Measurements from ENCODE around the gene ESF1. TPM values are rescaled to one million over a fixed set of nuclear protein-coding genes. Genes with fewer than 3 reads are reported as not detected.

Gene ESF1
- total and polyA plus RNA-seq, 9 of the 15 experiments (the other 6 are each of a cell fraction or from before 2014, with no cell fraction given): 7.0 to 30.4 (median 18.6) TPM

- H3K27ac ChIP-seq (ENCODE audit: extremely low read depth, low read depth, low read length): no peak overlapping the region
- no peaks in the 10 kb centered on the region for H3K36me3 ChIP-seq (ENCODE audit: control insufficient read depth, insufficient read depth, low read length)
- in situ Hi-C loops (cut with MboI) (no loop called here), intact Hi-C loops (cut with micrococcal nuclease) (no loop called here)
- ChIA-PET CTCF (ENCODE audit: low intra/inter-chr PET ratio) (no interaction called here), POLR2A (no interaction called here)
- H3K4me1 ChIP-seq (replicated peaks in 1 of 2; ENCODE audit: control insufficient read depth in 2 of 2, insufficient read depth in 2 of 2, low read length in 2 of 2): no peaks in the 10 kb centered on the region; a peak in 1 of 5 replicates
- no peaks in the 10 kb centered on the region for H3K79me2 ChIP-seq (ENCODE audit: control insufficient read depth, insufficient read depth, low read length)
- no peaks in the 10 kb centered on the region for H3K9me3 ChIP-seq (replicated peaks; ENCODE audit: control insufficient read depth, insufficient read depth, low read depth, low read length)
- ATAC-seq (no peak), FAIRE-seq (no peak), DNase-seq (ENCODE audit: extremely low read depth in 1 of 4, low spot score in 3 of 4) (no peak)
- WGBS (ENCODE audit: insufficient coverage, low coverage, missing lambda C conversion rate): 0% methylated on average over 3 of the region's 3 CpGs
- H3K9ac ChIP-seq (ENCODE audit: insufficient read depth in 1 of 2, low read depth in 2 of 2, low read length in 2 of 2): no peak overlapping the region
- no peak overlapping the region for H3K4me2 ChIP-seq (ENCODE audit: insufficient read depth, low read length)
- H3K27me3 ChIP-seq (ENCODE audit: control insufficient read depth in 2 of 2, insufficient read depth in 2 of 2, low read length in 2 of 2): peaks cover 0 to 6% of the 10 kb centered on the region in 2 experiments; a peak in 3 of 5 replicates
- H4K20me1 ChIP-seq (replicated peaks; ENCODE audit: control insufficient read depth, insufficient read depth, low read length): no peaks in the 10 kb centered on the region
- no TSS peak for BruUV-seq (replicated peaks)
- H3K4me3 ChIP-seq: no peak overlapping the region
- H2AFZ ChIP-seq (ENCODE audit: low read depth, low read length): no peak overlapping the region
- H3K9me1 ChIP-seq (ENCODE audit: control insufficient read depth, insufficient read depth, low read length): no peaks in the 10 kb centered on the region
- TF ChIP-seq ATF4 (CRISPR knock-in tag; IDR thresholded peaks at IDR 0.05) (no peak), POLR2G (IDR thresholded peaks at IDR 0.05; ENCODE audit: low read depth, low read length) (no peak), HINFP (tag; conservative IDR thresholded peaks at IDR 0.05; ENCODE audit: low read depth) (no peak), BHLHE40 (IDR thresholded peaks at IDR 0.05; ENCODE audit: low read length) (no peak), ZNF3 (CRISPR knock-in tag; IDR thresholded peaks at IDR 0.05) (no peak), ZNF609 (CRISPR knock-in tag; IDR thresholded peaks at IDR 0.05; ENCODE audit: borderline replicate concordance) (no peak), ZBTB2 (IDR thresholded peaks at IDR 0.05) (no peak), POLR2AphosphoS2 (IDR thresholded peaks at IDR 0.05; ENCODE audit: low read length) (no peak), HDAC2 (IDR thresholded peaks at IDR 0.05) (no peak)
These were observed 96.9 kb downstream of the ESF1 start for GRCh38 chr20:13687815-13688214.

Measured in K562 (cell line).